ENCODE results near the gene SHLD2.
"Not testable (repeated sequence)": the region's sequence is repeated elsewhere in the genome, so short reads cannot be mapped to it uniquely, and the experiment has no call there.

- TF ChIP-seq CTCF (IDR thresholded peaks at IDR 0.05 in 2 of 3, conservative IDR thresholded peaks at IDR 0.05 in 1 of 3; ENCODE audit: borderline replicate concordance in 1 of 3, insufficient read depth in 1 of 3, low read depth in 2 of 3, low read length in 2 of 3); REST (IDR thresholded peaks at IDR 0.05; ENCODE audit: low read depth); EGR1 (IDR thresholded peaks at IDR 0.05; ENCODE audit: low read depth); POLR2AphosphoS5 (IDR thresholded peaks at IDR 0.05; ENCODE audit: low read depth, low read length); RAD21 (IDR thresholded peaks at IDR 0.05; ENCODE audit: low read depth); ELF1 (IDR thresholded peaks at IDR 0.05; ENCODE audit: borderline replicate concordance, low read depth): not testable (repeated sequence)
Measured at GRCh38 chr10:87222789-87223188, 127.8 kb downstream of the SHLD2 start.

Data from HCT116 (cell line).